ENCODE measurements around the gene OR10S1. TPM values are rescaled to one million over a fixed set of nuclear protein-coding genes. Genes with fewer than 3 reads are reported as not detected.
A peak's percentile ranks its signal among the peaks of the same experiment; 100 is the strongest.
"Not testable (repeated sequence)": the region's sequence is repeated elsewhere in the genome, so short reads cannot be mapped to it uniquely, and the experiment has no call there.

The OR10S1 gene, protein sequence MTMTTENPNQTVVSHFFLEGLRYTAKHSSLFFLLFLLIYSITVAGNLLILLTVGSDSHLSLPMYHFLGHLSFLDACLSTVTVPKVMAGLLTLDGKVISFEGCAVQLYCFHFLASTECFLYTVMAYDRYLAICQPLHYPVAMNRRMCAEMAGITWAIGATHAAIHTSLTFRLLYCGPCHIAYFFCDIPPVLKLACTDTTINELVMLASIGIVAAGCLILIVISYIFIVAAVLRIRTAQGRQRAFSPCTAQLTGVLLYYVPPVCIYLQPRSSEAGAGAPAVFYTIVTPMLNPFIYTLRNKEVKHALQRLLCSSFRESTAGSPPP
- total RNA-seq (not detected), polyA plus RNA-seq (not detected)

DNA sequence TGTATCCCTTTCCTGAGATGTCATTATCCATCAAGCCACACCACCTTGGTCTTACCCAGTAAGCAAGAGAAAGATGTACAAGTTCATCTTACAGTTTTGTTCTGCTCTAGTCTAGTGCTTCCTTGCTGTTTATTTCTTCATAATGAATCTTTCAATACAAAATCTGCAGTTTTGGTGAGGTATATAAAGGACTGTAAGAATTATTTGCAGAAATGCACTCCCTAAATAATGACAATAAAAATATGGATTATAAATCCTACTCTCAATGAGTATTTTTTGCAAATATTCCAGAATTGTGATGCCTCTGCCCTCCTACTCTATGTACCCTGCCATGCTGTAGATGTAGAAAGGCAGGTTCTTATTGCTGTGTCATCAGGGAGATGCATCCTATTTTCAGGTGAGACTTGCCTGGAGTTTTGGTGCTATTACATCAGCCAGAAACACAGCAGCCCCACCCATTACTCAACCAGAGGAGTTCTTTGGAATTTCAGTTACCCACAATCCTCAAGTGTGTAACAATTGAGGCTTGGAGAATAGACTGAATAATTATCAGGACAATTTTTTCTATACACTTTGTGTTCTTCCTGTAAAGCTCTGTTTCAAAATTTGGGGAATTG, at the start of gene OR10S1:
OR10S1 (minus strand) TSS at position 51 of the 617 bp plus-strand sequence. CDS start 117 bp downstream, outside the sequence.
- Mint-ChIP-seq H3K9me3 (peaks cover 0 to 7% (median 5%) of the 10 kb centered on the region in 5 donors), H3K27me3 (no peaks in the 10 kb centered on the region), H3K27ac (no peak within 1 kb of the TSS), H3K36me3 (no peaks in the 10 kb centered on the region), H3K4me3 (no peak within 1 kb of the TSS), H3K4me1 (no peaks in the 10 kb centered on the region)
- Histone ChIP-seq H3K4me3 (ENCODE audit: low read length) (no peak within 1 kb of the TSS), H3K27ac (ENCODE audit: low read depth, low read length) (no peak within 1 kb of the TSS), H3K27me3 (ENCODE audit: insufficient read depth, low read length, poor library complexity, severe bottlenecking) (no peaks in the 10 kb centered on the region), H3K36me3 (ENCODE audit: insufficient read depth, low read length) (no peaks in the 10 kb centered on the region), H3K4me1 (ENCODE audit: insufficient read depth, low read length) (no peaks in the 10 kb centered on the region), H3K9me3 (ENCODE audit: low read length) (no peaks in the 10 kb centered on the region)
- ChIA-PET CTCF (no interaction called here), POLR2A (no interaction called here)
- no peak for DNase-seq

DNA sequence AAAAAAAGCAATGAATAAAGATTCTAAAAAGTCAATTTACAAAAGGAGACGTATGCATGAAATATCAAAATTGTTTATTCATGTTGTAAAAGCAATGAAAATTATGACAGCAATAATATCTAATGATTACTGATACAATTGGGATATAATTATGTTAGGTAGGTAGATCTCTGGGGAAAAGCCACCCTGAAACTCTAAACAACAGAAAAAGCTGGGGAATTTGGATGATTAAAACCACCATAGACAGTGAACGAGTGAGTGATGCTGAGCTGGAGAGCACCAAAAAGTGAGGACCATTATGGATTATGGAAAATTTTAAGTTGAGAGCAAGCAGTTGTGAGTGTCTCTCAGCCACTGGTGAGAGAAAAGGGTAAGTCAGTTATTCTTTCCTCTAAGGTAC, 48.9 kb upstream of the OR10S1 start, which contains the start of gene OR10G8:
OR10G8 (plus strand) TSS at position 301 of the 400 bp plus-strand sequence. CDS start 2,825 bp downstream, outside the sequence.
- H3K27ac ChIP-seq (ENCODE audit: low read depth, low read length) = no peak within 1 kb of the TSS
- H3K36me3 ChIP-seq (ENCODE audit: insufficient read depth, low read length) = no peaks in the 10 kb centered on the region
- H3K4me3 Mint-ChIP-seq = no peak within 1 kb of the TSS
- H3K4me3 ChIP-seq (ENCODE audit: low read length) = no peak within 1 kb of the TSS
- no peaks in the 10 kb centered on the region for H3K9me3 ChIP-seq (ENCODE audit: low read length)
- peaks cover 0 to 3% of the 10 kb centered on the region in 2 donors for H3K27me3 Mint-ChIP-seq
- H3K4me1 Mint-ChIP-seq = no peaks in the 10 kb centered on the region
- H3K4me1 ChIP-seq (ENCODE audit: insufficient read depth, low read length) = no peaks in the 10 kb centered on the region
- H3K27ac Mint-ChIP-seq = no peak within 1 kb of the TSS
- H3K36me3 Mint-ChIP-seq = no peaks in the 10 kb centered on the region
- POLR2A ChIA-PET = no interaction called here
- H3K27me3 ChIP-seq (ENCODE audit: insufficient read depth, low read length, poor library complexity, severe bottlenecking) = no peaks in the 10 kb centered on the region
- DNase-seq = no peak
- CTCF ChIA-PET = no interaction called here
- H3K9me3 Mint-ChIP-seq = peaks cover 0 to 3% (median 0%) of the 10 kb centered on the region in 5 donors

DNA sequence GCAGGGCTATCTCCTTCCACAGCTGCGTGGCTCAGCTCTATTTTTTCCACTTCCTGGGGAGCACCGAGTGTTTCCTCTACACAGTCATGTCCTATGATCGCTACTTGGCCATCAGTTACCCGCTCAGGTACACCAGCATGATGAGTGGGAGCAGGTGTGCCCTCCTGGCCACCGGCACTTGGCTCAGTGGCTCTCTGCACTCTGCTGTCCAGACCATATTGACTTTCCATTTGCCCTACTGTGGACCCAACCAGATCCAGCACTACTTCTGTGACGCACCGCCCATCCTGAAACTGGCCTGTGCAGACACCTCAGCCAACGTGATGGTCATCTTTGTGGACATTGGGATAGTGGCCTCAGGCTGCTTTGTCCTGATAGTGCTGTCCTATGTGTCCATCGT, 38.3 kb upstream of the OR10S1 start:
- H3K36me3 ChIP-seq (ENCODE audit: insufficient read depth, low read length); H3K36me3 Mint-ChIP-seq; H3K4me1 Mint-ChIP-seq; H3K4me3 ChIP-seq (ENCODE audit: low read length); H3K9me3 Mint-ChIP-seq; POLR2A ChIA-PET; H3K9me3 ChIP-seq (ENCODE audit: low read length); H3K27me3 ChIP-seq (ENCODE audit: insufficient read depth, low read length, poor library complexity, severe bottlenecking); DNase-seq; H3K4me1 ChIP-seq (ENCODE audit: insufficient read depth, low read length); H3K4me3 Mint-ChIP-seq; H3K27me3 Mint-ChIP-seq; H3K27ac Mint-ChIP-seq; CTCF ChIA-PET; H3K27ac ChIP-seq (ENCODE audit: low read depth, low read length): not testable (repeated sequence)

GRCh38 chr11:124012697-124013096, 35.1 kb upstream of the OR10S1 start, which contains the start of gene OR10G4:
TSS of gene OR10G4 (plus strand) at chr11:124012997. CDS start at chr11:124015575, 2,578 bp downstream.
- H3K36me3 ChIP-seq (ENCODE audit: insufficient read depth, low read length) = no peaks in the 10 kb centered on the region
- no peak within 1 kb of the TSS for H3K27ac ChIP-seq (ENCODE audit: low read depth, low read length)
- no peak within 1 kb of the TSS for H3K27ac Mint-ChIP-seq
- no peaks in the 10 kb centered on the region for H3K4me1 Mint-ChIP-seq
- H3K4me3 Mint-ChIP-seq = no peak within 1 kb of the TSS
- H3K27me3 ChIP-seq (ENCODE audit: insufficient read depth, low read length, poor library complexity, severe bottlenecking) = no peaks in the 10 kb centered on the region
- no peak within 1 kb of the TSS for H3K4me3 ChIP-seq (ENCODE audit: low read length)
- POLR2A ChIA-PET = no interaction called here
- no peaks in the 10 kb centered on the region for H3K27me3 Mint-ChIP-seq
- no peak for DNase-seq
- H3K4me1 ChIP-seq (ENCODE audit: insufficient read depth, low read length) = no peaks in the 10 kb centered on the region
- H3K9me3 ChIP-seq (ENCODE audit: low read length) = no peaks in the 10 kb centered on the region
- CTCF ChIA-PET = no interaction called here
- H3K36me3 Mint-ChIP-seq = no peaks in the 10 kb centered on the region
- peaks cover 0 to 2% (median 0%) of the 10 kb centered on the region in 5 donors for H3K9me3 Mint-ChIP-seq

DNA sequence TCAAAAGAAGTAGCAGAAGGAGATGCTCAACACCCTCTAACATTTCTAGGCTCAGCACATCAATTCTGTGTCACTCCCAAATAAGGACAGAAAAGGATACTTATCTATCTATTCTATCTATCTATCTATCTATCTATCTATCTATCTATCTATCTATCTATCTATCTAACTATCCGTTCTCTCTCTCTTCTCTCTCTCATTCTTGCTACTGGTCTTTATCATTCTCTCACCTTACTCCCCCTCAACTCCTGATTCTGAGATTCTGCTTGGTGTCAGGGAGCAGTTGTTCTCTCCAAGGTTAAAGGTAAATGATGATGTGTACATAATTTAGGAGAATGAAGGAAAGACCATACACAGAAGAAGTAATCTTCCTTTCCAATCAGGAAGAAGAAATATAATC, 17.5 kb upstream of the OR10S1 start, which contains the start of gene OR10G6:
OR10G6 (minus strand) TSS at position 43 of the 400 bp plus-strand sequence; CDS start at position 43, 0 bp downstream.
- DNase-seq = no peak
- no peaks in the 10 kb centered on the region for H3K36me3 Mint-ChIP-seq
- H3K9me3 Mint-ChIP-seq = peaks cover 0 to 2% (median 0%) of the 10 kb centered on the region in 5 donors
- no peaks in the 10 kb centered on the region for H3K36me3 ChIP-seq (ENCODE audit: insufficient read depth, low read length)
- no peak within 1 kb of the TSS for H3K4me3 Mint-ChIP-seq
- H3K4me1 ChIP-seq (ENCODE audit: insufficient read depth, low read length) = no peaks in the 10 kb centered on the region
- H3K27me3 ChIP-seq (ENCODE audit: insufficient read depth, low read length, poor library complexity, severe bottlenecking) = no peaks in the 10 kb centered on the region
- peaks cover 0 to under 1% of the 10 kb centered on the region in 2 donors for H3K27me3 Mint-ChIP-seq
- CTCF ChIA-PET = no interaction called here
- no peaks in the 10 kb centered on the region for H3K4me1 Mint-ChIP-seq
- H3K27ac ChIP-seq (ENCODE audit: low read depth, low read length) = no peak within 1 kb of the TSS
- no peak within 1 kb of the TSS for H3K4me3 ChIP-seq (ENCODE audit: low read length)
- POLR2A ChIA-PET = no interaction called here
- peak within 1 kb of the TSS in 1 of 8 donors; percentile 12 for H3K27ac Mint-ChIP-seq
- no peaks in the 10 kb centered on the region for H3K9me3 ChIP-seq (ENCODE audit: low read length)

DNA sequence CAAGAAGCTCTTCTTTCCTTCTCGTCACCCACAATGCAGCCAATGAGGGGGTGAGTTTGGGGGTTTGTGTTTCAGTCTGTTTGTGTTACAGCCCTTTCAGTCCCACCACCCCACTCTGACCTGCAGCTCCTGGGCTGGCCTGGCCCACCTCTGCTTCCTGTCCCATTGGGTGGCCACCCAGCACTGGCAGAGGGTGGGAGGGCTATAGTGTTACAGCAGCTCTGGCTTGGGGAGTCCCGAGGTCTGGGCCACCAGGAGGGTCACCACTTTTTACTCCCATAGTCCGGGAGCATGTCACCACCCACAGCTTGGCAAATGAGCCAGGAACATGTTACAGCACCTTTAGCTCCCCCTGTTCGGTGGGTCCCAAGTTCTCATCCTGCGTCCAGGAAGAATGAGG, 1.7 kb upstream of the OR10S1 start:
- H3K27me3 Mint-ChIP-seq = no peaks in the 10 kb centered on the region

GRCh38 chr11:123976770-123977560, 616 bp downstream of the OR10S1 start:
- ChIA-PET POLR2A (no interaction called here), CTCF (no interaction called here)
- Mint-ChIP-seq H3K9me3 (peaks cover 0 to 7% (median 2%) of the 10 kb centered on the region in 5 donors), H3K4me1 (no peaks in the 10 kb centered on the region), H3K4me3 (no peak overlapping the region), H3K27me3 (no peaks in the 10 kb centered on the region), H3K27ac (no peak overlapping the region), H3K36me3 (no peaks in the 10 kb centered on the region)
- Histone ChIP-seq H3K9me3 (ENCODE audit: low read length) (no peaks in the 10 kb centered on the region), H3K4me3 (ENCODE audit: low read length) (no peak overlapping the region), H3K36me3 (ENCODE audit: insufficient read depth, low read length) (no peaks in the 10 kb centered on the region), H3K27me3 (ENCODE audit: insufficient read depth, low read length, poor library complexity, severe bottlenecking) (no peaks in the 10 kb centered on the region), H3K4me1 (ENCODE audit: insufficient read depth, low read length) (no peaks in the 10 kb centered on the region), H3K27ac (ENCODE audit: low read depth, low read length) (no peak overlapping the region)
- DNase-seq = no peak

More for the DNA sequence above, 1.7 kb upstream of the OR10S1 start:
- no peak for DNase-seq
- H3K27ac Mint-ChIP-seq = no peak overlapping the region
- no peaks in the 10 kb centered on the region for H3K9me3 ChIP-seq (ENCODE audit: low read length)
- H3K27me3 ChIP-seq (ENCODE audit: insufficient read depth, low read length, poor library complexity, severe bottlenecking) = no peaks in the 10 kb centered on the region
- no peak overlapping the region for H3K27ac ChIP-seq (ENCODE audit: low read depth, low read length)
- peaks cover 2 to 7% (median 5%) of the 10 kb centered on the region in 5 donors for H3K9me3 Mint-ChIP-seq
- CTCF ChIA-PET = no interaction called here
- H3K4me3 Mint-ChIP-seq = no peak overlapping the region
- no peaks in the 10 kb centered on the region for H3K36me3 ChIP-seq (ENCODE audit: insufficient read depth, low read length)
- H3K4me3 ChIP-seq (ENCODE audit: low read length) = no peak overlapping the region
- POLR2A ChIA-PET = no interaction called here
- no peaks in the 10 kb centered on the region for H3K36me3 Mint-ChIP-seq
- no peaks in the 10 kb centered on the region for H3K4me1 Mint-ChIP-seq
- H3K4me1 ChIP-seq (ENCODE audit: insufficient read depth, low read length) = no peaks in the 10 kb centered on the region

GRCh38 chr11:123973816-123974215, 3.8 kb downstream of the OR10S1 start:
- no peak for DNase-seq
- no peaks in the 10 kb centered on the region for H3K36me3 Mint-ChIP-seq
- Histone ChIP-seq H3K27ac (ENCODE audit: low read depth, low read length) (no peak overlapping the region), H3K9me3 (ENCODE audit: low read length) (no peaks in the 10 kb centered on the region), H3K36me3 (ENCODE audit: insufficient read depth, low read length) (no peaks in the 10 kb centered on the region), H3K4me1 (ENCODE audit: insufficient read depth, low read length) (no peaks in the 10 kb centered on the region), H3K27me3 (ENCODE audit: insufficient read depth, low read length, poor library complexity, severe bottlenecking) (no peaks in the 10 kb centered on the region), H3K4me3 (ENCODE audit: low read length) (no peak overlapping the region)
- POLR2A ChIA-PET = no interaction called here
- peaks cover 0 to 4% (median 3%) of the 10 kb centered on the region in 5 donors for H3K9me3 Mint-ChIP-seq
- no peak overlapping the region for H3K4me3 Mint-ChIP-seq
- no peaks in the 10 kb centered on the region for H3K27me3 Mint-ChIP-seq
- CTCF ChIA-PET = no interaction called here
- no peaks in the 10 kb centered on the region for H3K4me1 Mint-ChIP-seq
- H3K27ac Mint-ChIP-seq = no peak overlapping the region
